Psoas muscle (tissue), 8 donors: ENCODE results near the gene SPG21. TPM values are rescaled to one million over a fixed set of nuclear protein-coding genes. Genes with fewer than 3 reads are reported as not detected.

Experiments used
- ATAC-seq, 4 donors: fragments of 200-7000 bp; cut with Tn5 transposase; one replicate each; pipeline ENCODE4 v1.9.1; 2020; ENCODE audit warnings: moderate library complexity in 3 of 4, mild to moderate bottlenecking in 2 of 4
- DNase-seq, 2 donors: peaks; one replicate each; pipeline ENCODE4 v3.0.0-alpha.2; 2020
- H3K27ac ChIP-seq: fragments of 200-600 bp; one replicate; pipeline ENCODE4 v1.8.0; 2022
- H3K27me3 ChIP-seq, 3 donors: fragments of 200-600 bp in 1 of 3; one replicate each; pipeline versions ENCODE4 v1.6.1 to v1.8.0; 2013 to 2022; ENCODE audit warnings: low read length in 2 of 3, mild to moderate bottlenecking in 2 of 3, moderate library complexity in 1 of 3; ENCODE audit not compliant: insufficient read depth in 3 of 3
- H3K36me3 ChIP-seq, 2 donors: fragments of 200-600 bp in 1 of 2; one replicate each; pipeline versions ENCODE4 v1.6.1 to v1.8.0; 2013 to 2022; ENCODE audit warnings: low read depth in 1 of 2, mild to moderate bottlenecking in 1 of 2, moderate library complexity in 1 of 2; ENCODE audit not compliant: insufficient read depth in 1 of 2
- H3K4me1 ChIP-seq: fragments of 200-600 bp; one replicate; pipeline ENCODE4 v1.8.0; 2022
- H3K4me3 ChIP-seq: fragments of 200-600 bp; one replicate; pipeline ENCODE4 v1.8.0; 2022; ENCODE audit warnings: mild to moderate bottlenecking
- H3K9me3 ChIP-seq: fragments of 200-600 bp; one replicate; pipeline ENCODE4 v1.8.0; 2022
- WGBS, 3 donors: extraction: QIAGEN DNeasy Blood & Tissue Kit; methylation state at CpG; one replicate each; pipeline versions ENCODE4 v1.1.6 to v1.1.7; 2013; 5-methylcytosine and 5-hydroxymethylcytosine counted together
- intact Hi-C, 2 donors: fragments of 100-400 bp; cut with DNase I; formaldehyde crosslinking; loops; one replicate each; pipeline versions ENCODE4 v1.11.0 to v1.14.2; 2022
- polyA plus RNA-seq, 3 donors: library from polyadenylated mRNA; stranded (reverse); fragments of 200-250 nt; gene quantifications; one replicate each; pipeline ENCODE4 v1.2.3, GENCODE V29; 2013
- total RNA-seq, 4 donors: library from RNA; stranded (reverse); fragmentation: NEBNext Ultra II Directional in 2 of 4; extraction: Animal tissue kit (Norgen Biotek cat#: 25700) in 2 of 4; gene quantifications; one replicate each; pipeline versions ENCODE4 v1.2.1 to v1.2.4, GENCODE V29; 2021 to 2023
- TF ChIP-seq, protein P1 (sequence below): fragments of 200-600 bp; IDR thresholded peaks from one replicate; pipeline ENCODE4 v1.8.0; 2022; ENCODE audit warnings: antibody characterized with exemption
- donor health status: healthy with polysubstance abuse.
- donor health status: DM: no; HTN: no; CAD: no; lungs with moderate emphysema.
- donor health status: Bipolar disorder and iron deficiency.
- donor health status: healthy.
- donor health status: DM: yes; HTN: yes; CAD: no.
- donor health status: DM: no; HTN: no; CAD: no.
- donor health status: DM: no; HTN: no; CAD: no.
- donor health status: DM: yes; HTN: yes; CAD: no.

SPG21 gene
- total and polyA plus RNA-seq, 7 donors: 38.6 to 106 (median 58.4) TPM

DNA sequence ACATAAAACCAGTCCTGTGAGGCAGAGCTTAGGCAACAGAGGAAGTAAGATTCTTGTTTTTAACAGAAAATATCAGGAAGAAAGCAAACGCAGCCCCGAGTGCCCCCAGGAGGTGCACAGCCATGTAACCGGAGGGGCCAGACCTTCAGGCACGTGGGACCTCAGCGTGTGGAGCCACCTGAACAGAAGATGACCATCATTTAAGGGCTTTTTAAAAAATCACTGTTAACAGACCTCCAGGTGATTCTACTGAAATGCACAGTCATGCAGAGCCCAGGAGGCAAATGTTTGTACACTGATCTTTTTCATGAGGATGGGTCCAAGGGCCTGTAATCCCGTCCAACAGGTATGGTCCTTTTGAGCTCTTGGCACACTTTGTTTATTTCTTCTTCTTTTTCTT is 38.8 kb downstream of the SPG21 start:
- DNase-seq: no peak
- ATAC-seq: no peak
- Histone ChIP-seq H3K27me3 (no peaks in the 10 kb centered on the region), H3K36me3 (peaks cover 5 to 8% of the 10 kb centered on the region in 2 donors), H3K4me1 (no peaks in the 10 kb centered on the region), H3K4me3 (no peak overlapping the region), H3K27ac (no peak overlapping the region), H3K9me3 (no peaks in the 10 kb centered on the region)
- WGBS, 3 donors: 73 to 79% (median 73%) methylated on average over 6 of the region's 6 CpGs
- TF ChIP-seq, protein P1, sequence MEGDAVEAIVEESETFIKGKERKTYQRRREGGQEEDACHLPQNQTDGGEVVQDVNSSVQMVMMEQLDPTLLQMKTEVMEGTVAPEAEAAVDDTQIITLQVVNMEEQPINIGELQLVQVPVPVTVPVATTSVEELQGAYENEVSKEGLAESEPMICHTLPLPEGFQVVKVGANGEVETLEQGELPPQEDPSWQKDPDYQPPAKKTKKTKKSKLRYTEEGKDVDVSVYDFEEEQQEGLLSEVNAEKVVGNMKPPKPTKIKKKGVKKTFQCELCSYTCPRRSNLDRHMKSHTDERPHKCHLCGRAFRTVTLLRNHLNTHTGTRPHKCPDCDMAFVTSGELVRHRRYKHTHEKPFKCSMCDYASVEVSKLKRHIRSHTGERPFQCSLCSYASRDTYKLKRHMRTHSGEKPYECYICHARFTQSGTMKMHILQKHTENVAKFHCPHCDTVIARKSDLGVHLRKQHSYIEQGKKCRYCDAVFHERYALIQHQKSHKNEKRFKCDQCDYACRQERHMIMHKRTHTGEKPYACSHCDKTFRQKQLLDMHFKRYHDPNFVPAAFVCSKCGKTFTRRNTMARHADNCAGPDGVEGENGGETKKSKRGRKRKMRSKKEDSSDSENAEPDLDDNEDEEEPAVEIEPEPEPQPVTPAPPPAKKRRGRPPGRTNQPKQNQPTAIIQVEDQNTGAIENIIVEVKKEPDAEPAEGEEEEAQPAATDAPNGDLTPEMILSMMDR: no peak
- intact Hi-C loops: loop anchor here (2.0 to 5.0 kb wide), 2 partner anchors 311 to 714 kb away; no protein-coding TSS in a partner anchor

DNA sequence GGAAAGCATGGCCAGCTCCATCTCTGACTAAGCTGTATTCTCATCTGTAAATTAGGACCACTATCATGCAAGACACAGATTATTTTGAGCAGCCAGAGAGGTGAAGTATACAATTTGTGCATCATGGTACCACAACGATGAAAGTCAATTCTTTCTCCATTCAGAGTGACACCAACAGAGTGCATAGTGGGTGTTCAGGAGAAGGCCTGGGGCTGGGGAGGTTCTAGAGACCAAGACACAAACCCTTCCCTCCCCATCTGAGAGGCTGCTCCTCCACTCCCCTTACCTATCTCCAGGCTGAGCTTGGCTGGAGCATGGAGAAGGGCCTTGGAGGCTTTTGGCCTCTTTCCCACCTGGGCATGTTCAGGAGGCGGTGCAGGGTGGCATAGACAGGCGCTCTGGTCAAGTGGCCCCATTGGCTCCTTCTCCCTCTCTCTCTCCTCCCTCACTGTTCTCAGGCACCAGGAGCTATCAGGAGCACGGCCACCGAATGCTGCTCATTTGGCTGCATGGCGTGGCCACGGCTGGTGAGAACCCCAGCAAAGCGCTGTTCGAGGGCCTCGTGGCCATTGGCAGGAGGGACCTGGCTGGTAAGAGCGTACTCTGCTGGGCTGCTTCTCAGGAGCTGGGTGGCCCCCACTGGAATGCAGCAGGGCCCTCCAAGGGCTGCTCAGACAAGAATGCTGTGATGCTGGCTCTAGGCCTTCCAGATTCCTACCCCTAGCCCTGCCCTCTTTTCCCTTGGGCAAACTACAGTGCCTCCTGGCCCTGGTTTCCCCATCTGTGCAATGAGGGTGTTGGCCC is 40.1 kb downstream of the SPG21 start:
- TF ChIP-seq, protein P1: no peak
- DNase-seq (no peak), ATAC-seq (no peak)
- Histone ChIP-seq H3K4me3 (no peak overlapping the region), H3K27ac (no peak overlapping the region), H3K27me3 (no peaks in the 10 kb centered on the region), H3K9me3 (no peaks in the 10 kb centered on the region), H3K36me3 (no peaks in the 10 kb centered on the region), H3K4me1 (no peaks in the 10 kb centered on the region)
- intact Hi-C loops: loop anchor here (2.0 to 5.0 kb wide), 2 partner anchors 313 to 713 kb away; no protein-coding TSS in a partner anchor
- 63 to 87% (median 79%) methylated on average over 11 of the region's 11 CpGs for WGBS, 3 donors

DNA sequence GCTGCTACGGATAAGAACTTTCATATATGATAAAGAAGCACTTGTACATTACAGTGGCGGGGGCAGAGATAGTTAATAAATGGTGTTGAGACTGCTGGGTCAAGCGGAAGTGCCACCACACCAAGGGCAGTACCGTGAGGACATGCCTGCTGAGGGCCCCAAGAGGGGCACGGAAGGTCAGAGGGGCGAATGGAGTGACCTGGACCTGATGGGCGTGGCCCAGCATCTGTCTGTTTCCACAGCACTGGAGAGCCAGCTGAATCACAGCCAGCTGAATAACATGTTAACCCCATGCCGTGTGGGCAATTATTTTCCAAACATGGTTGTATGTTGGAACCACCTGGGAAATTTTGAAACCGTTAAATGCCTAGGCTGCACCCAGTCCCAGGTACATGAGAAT is 40.8 kb downstream of the SPG21 start:
- intact Hi-C loops: no loop called here
- DNase-seq (no peak), ATAC-seq (no peak)
- TF ChIP-seq, protein P1: no peak
- Histone ChIP-seq H3K27me3 (no peaks in the 10 kb centered on the region), H3K4me3 (no peak overlapping the region), H3K4me1 (no peaks in the 10 kb centered on the region), H3K9me3 (no peaks in the 10 kb centered on the region), H3K36me3 (no peaks in the 10 kb centered on the region), H3K27ac (no peak overlapping the region)
- 56 to 71% (median 60%) methylated on average over 9 of the region's 9 CpGs for WGBS, 3 donors

DNA sequence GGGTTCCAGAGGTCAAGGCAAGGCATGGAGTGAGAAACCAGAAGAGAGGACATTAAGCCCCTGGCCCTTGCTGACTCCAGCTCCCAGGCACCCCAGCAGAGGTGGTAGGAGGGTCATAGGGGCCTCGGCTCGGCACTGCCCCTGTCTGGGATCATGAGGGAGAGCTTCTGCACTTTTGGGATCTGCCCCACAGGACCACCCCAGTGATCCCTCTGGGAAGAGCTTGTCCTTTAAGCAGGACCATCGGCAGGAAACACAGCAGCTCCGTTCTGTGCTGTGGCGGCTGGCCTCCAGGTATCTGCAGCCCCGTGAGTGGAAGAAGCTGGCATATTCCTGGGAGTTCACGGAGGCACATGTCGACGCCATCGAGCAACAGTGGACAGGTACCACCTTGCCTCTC is 42.5 kb downstream of the SPG21 start:
- Histone ChIP-seq H3K4me3 (no peak overlapping the region), H3K9me3 (no peaks in the 10 kb centered on the region), H3K4me1 (no peaks in the 10 kb centered on the region), H3K27ac (no peak overlapping the region), H3K36me3 (no peaks in the 10 kb centered on the region), H3K27me3 (no peaks in the 10 kb centered on the region)
- TF ChIP-seq, protein P1: no peak
- no peak for DNase-seq
- ATAC-seq: peak in 1 of 4 donors; percentile 37
- intact Hi-C loops: no loop called here
- 80 to 84% (median 82%) methylated on average over 10 of the region's 10 CpGs for WGBS, 3 donors

DNA sequence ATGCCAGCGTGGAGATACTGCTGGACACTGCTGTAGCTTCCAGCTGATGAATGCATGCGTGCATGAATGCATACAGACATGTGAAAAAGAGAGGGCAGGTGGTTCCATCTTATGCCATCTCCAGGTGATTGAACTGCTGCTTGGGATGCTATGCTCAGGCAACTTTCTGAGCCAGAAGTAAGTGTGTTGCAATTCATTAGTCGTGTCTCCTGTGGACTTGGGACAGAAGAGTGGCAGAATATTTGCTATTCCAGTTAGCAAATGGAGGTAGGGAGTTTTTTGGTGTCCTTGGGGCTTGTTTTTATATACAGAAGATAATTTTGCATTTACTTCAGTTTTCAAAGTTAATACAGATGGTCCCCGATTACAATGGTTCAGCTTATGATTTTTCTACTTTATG is 44.8 kb downstream of the SPG21 start:
- Histone ChIP-seq H3K27ac (no peak overlapping the region), H3K27me3 (no peaks in the 10 kb centered on the region), H3K9me3 (no peaks in the 10 kb centered on the region), H3K4me1 (no peaks in the 10 kb centered on the region), H3K36me3 (no peaks in the 10 kb centered on the region), H3K4me3 (no peak overlapping the region)
- 67 to 68% (median 68%) methylated on average over 4 of the region's 4 CpGs for WGBS, 3 donors
- DNase-seq (no peak), ATAC-seq (no peak)
- intact Hi-C loops: no loop called here
- TF ChIP-seq, protein P1: no peak
